ENCODE results near the gene RAPGEFL1. TPM values are rescaled to one million over a fixed set of nuclear protein-coding genes. Genes with fewer than 3 reads are reported as not detected.
A peak's percentile ranks its signal among the peaks of the same experiment; 100 is the strongest.

The RAPGEFL1 gene
- polyA plus RNA-seq, 4 donors: 24.5 to 121 (median 57.9) TPM

DNA sequence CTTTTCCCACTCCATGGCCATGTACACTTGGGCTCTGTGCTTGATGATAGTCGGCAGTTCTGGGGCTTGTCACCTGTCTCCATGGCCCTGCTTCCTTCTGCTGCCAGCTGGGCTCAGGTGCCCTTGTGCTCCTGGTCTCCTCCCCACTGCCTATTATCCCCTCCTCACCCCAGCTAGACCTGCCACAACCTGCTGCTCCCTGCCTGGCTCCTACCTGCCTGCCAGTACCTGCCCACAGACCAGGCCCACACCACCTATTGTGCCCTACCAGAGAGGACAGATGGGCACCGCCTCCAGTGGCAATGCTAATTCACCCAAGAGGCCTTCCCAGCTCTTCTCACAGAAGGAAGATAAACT, 538 bp upstream of the RAPGEFL1 start:
- H3K27ac ChIP-seq (ENCODE audit: low read depth in 1 of 3, low read length in 2 of 3): peak overlapping the region; percentile 93 to 98 (median 94)
- H3K9me3 ChIP-seq (ENCODE audit: control insufficient read depth in 2 of 2, insufficient read depth in 1 of 2, low read depth in 1 of 2, low read length in 1 of 2): no peaks in the 10 kb centered on the region
- DNase-seq: no peak
- WGBS, 3 donors: 55 to 73% (median 58%) methylated on average over 2 of the region's 2 CpGs
- no peak for FAIRE-seq
- H3K36me3 ChIP-seq (ENCODE audit: control insufficient read depth in 3 of 3, insufficient read depth in 2 of 3, low read depth in 1 of 3, low read length in 3 of 3): peaks cover 2 to 44% (median 10%) of the 10 kb centered on the region in 3 donors
- no peak overlapping the region for H3K4me3 ChIP-seq (ENCODE audit: low read depth in 1 of 3, low read length in 3 of 3)
- H3K27me3 ChIP-seq (ENCODE audit: control insufficient read depth in 3 of 3, insufficient read depth in 3 of 3, low read length in 3 of 3): no peaks in the 10 kb centered on the region
- peaks cover 6 to 50% (median 8%) of the 10 kb centered on the region in 3 donors for H3K4me1 ChIP-seq (ENCODE audit: control insufficient read depth in 3 of 3, insufficient read depth in 2 of 3, low read depth in 1 of 3, low read length in 2 of 3)

DNA sequence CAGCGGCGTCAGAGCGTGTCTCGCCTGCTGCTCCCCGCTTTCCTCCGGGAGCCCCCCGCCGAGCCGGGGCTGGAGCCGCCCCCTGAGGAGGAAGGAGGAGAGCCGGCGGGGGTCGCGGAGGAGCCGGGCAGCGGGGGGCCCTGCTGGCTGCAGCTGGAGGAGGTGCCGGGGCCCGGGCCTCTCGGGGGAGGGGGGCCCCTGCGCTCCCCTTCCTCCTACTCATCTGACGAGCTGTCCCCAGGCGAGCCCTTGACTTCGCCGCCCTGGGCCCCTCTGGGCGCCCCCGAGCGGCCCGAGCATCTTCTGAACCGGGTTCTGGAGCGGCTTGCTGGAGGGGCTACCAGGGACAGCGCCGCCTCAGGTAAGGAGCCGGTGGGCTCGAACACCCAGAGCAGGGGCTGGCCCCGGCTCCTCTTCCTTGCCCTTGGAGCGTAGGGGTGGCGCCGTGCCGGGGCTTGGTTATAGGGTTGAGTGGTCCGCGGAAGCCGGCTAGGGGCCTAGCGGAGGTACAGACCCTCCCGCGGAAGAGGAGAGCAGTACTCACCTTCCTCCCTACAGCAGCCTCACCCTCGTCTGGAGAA, 841 bp downstream of the RAPGEFL1 start:
- no peaks in the 10 kb centered on the region for H3K27me3 ChIP-seq (ENCODE audit: control insufficient read depth in 3 of 3, insufficient read depth in 3 of 3, low read length in 3 of 3)
- WGBS, 3 donors: 16 to 36% (median 25%) methylated on average over 15 to 46 of the region's 46 CpGs
- FAIRE-seq (no peak), DNase-seq (peak in 1 of 2 donors; percentile 51)
- H3K4me1 ChIP-seq (ENCODE audit: control insufficient read depth in 3 of 3, insufficient read depth in 2 of 3, low read depth in 1 of 3, low read length in 2 of 3): peaks cover 6 to 50% (median 8%) of the 10 kb centered on the region in 3 donors
- peak overlapping the region; percentile 60 to 95 (median 73) for H3K4me3 ChIP-seq (ENCODE audit: low read depth in 1 of 3, low read length in 3 of 3)
- no peaks in the 10 kb centered on the region for H3K9me3 ChIP-seq (ENCODE audit: control insufficient read depth in 2 of 2, insufficient read depth in 1 of 2, low read depth in 1 of 2, low read length in 1 of 2)
- H3K36me3 ChIP-seq (ENCODE audit: control insufficient read depth in 3 of 3, insufficient read depth in 2 of 3, low read depth in 1 of 3, low read length in 3 of 3): peaks cover 0 to 41% (median 3%) of the 10 kb centered on the region in 3 donors
- H3K27ac ChIP-seq (ENCODE audit: low read depth in 1 of 3, low read length in 2 of 3): peak overlapping the region; percentile 39 to 93 (median 93)

- peak overlapping the region; percentile 60 to 95 (median 73) for H3K4me3 ChIP-seq (ENCODE audit: low read depth in 1 of 3, low read length in 3 of 3)
- WGBS, 3 donors: 37 to 72% (median 55%) methylated on average over 7 of the region's 7 CpGs
- FAIRE-seq (no peak), DNase-seq (no peak)
- peaks cover 0 to 40% (median 3%) of the 10 kb centered on the region in 3 donors for H3K36me3 ChIP-seq (ENCODE audit: control insufficient read depth in 3 of 3, insufficient read depth in 2 of 3, low read depth in 1 of 3, low read length in 3 of 3)
- no peaks in the 10 kb centered on the region for H3K27me3 ChIP-seq (ENCODE audit: control insufficient read depth in 3 of 3, insufficient read depth in 3 of 3, low read length in 3 of 3)
- H3K4me1 ChIP-seq (ENCODE audit: control insufficient read depth in 3 of 3, insufficient read depth in 2 of 3, low read depth in 1 of 3, low read length in 2 of 3): peaks cover 6 to 50% (median 8%) of the 10 kb centered on the region in 3 donors
- peak overlapping the region; percentile 39 to 93 (median 93) for H3K27ac ChIP-seq (ENCODE audit: low read depth in 1 of 3, low read length in 2 of 3)
- no peaks in the 10 kb centered on the region for H3K9me3 ChIP-seq (ENCODE audit: control insufficient read depth in 2 of 2, insufficient read depth in 1 of 2, low read depth in 1 of 2, low read length in 1 of 2)
Measured at GRCh38 chr17:40178660-40179059, 1.4 kb downstream of the RAPGEFL1 start.

DNA sequence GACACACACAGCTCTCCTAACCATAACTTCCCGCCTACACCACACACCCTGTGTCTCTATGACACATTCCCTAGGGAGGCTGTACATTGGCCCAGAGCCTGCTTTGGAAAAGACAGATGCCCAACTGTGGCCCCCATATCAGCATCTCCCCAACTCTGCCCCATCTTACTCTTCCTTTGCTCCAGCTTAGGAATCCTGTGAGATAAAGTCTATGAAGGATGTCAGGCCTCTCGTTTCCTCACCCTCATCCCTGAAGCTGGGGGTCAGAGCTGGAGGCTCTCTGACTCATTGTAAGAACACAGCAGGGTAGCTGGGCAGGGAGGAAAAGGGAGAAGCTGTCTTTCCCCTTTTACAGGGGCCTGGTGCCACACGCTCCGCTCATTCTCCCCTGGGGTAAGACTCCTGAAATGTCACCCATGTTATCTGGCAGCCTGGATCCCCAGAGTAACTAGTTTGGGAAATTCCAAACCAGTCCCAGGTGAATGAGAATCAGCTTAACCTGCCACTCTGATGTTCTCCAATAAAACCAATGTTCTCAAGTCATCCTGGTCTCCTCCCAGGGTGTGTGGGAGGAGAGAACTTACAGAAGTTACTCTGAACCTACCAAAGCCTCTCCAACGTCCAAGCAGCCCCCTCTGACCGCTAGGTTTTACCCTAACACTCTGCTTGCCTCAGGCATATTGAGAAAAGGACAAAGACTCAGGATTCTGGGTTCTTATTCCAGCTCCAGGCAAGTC, 2.8 kb downstream of the RAPGEFL1 start:
- Histone ChIP-seq H3K4me3 (ENCODE audit: low read depth in 1 of 3, low read length in 3 of 3) (peak overlapping the region in 1 of 3 donors; percentile 95), H3K27me3 (ENCODE audit: control insufficient read depth in 3 of 3, insufficient read depth in 3 of 3, low read length in 3 of 3) (no peaks in the 10 kb centered on the region), H3K4me1 (ENCODE audit: control insufficient read depth in 3 of 3, insufficient read depth in 2 of 3, low read depth in 1 of 3, low read length in 2 of 3) (peaks cover 6 to 53% (median 11%) of the 10 kb centered on the region in 3 donors), H3K9me3 (ENCODE audit: control insufficient read depth in 2 of 2, insufficient read depth in 1 of 2, low read depth in 1 of 2, low read length in 1 of 2) (no peaks in the 10 kb centered on the region), H3K36me3 (ENCODE audit: control insufficient read depth in 3 of 3, insufficient read depth in 2 of 3, low read depth in 1 of 3, low read length in 3 of 3) (peaks cover 0 to 34% (median 0%) of the 10 kb centered on the region in 3 donors), H3K27ac (ENCODE audit: low read depth in 1 of 3, low read length in 2 of 3) (peak overlapping the region; percentile 84 to 93 (median 91))
- FAIRE-seq: no peak
- 30 to 59% (median 45%) methylated on average over 6 of the region's 6 CpGs for WGBS, 3 donors
- DNase-seq: peak; percentile 41 to 64

- Histone ChIP-seq H3K36me3 (ENCODE audit: control insufficient read depth in 3 of 3, insufficient read depth in 2 of 3, low read depth in 1 of 3, low read length in 3 of 3) (peaks cover 0 to 34% (median 0%) of the 10 kb centered on the region in 3 donors), H3K4me3 (ENCODE audit: low read depth in 1 of 3, low read length in 3 of 3) (peak overlapping the region in 1 of 3 donors; percentile 4), H3K27ac (ENCODE audit: low read depth in 1 of 3, low read length in 2 of 3) (peak overlapping the region; percentile 84 to 93 (median 91)), H3K27me3 (ENCODE audit: control insufficient read depth in 3 of 3, insufficient read depth in 3 of 3, low read length in 3 of 3) (no peaks in the 10 kb centered on the region), H3K9me3 (ENCODE audit: control insufficient read depth in 2 of 2, insufficient read depth in 1 of 2, low read depth in 1 of 2, low read length in 1 of 2) (no peaks in the 10 kb centered on the region), H3K4me1 (ENCODE audit: control insufficient read depth in 3 of 3, insufficient read depth in 2 of 3, low read depth in 1 of 3, low read length in 2 of 3) (peaks cover 6 to 52% (median 11%) of the 10 kb centered on the region in 3 donors)
- FAIRE-seq (no peak), DNase-seq (peak; percentile 88 to 97)
- 10 to 50% (median 25%) methylated on average over 5 of the region's 5 CpGs for WGBS, 3 donors
Measured at GRCh38 chr17:40180694-40181093, 3.4 kb downstream of the RAPGEFL1 start.

GRCh38 chr17:40181205-40181604, 3.9 kb downstream of the RAPGEFL1 start:
- no peak for FAIRE-seq
- Histone ChIP-seq H3K4me1 (ENCODE audit: control insufficient read depth in 3 of 3, insufficient read depth in 2 of 3, low read depth in 1 of 3, low read length in 2 of 3) (peaks cover 6 to 47% (median 8%) of the 10 kb centered on the region in 3 donors), H3K27me3 (ENCODE audit: control insufficient read depth in 3 of 3, insufficient read depth in 3 of 3, low read length in 3 of 3) (no peaks in the 10 kb centered on the region), H3K36me3 (ENCODE audit: control insufficient read depth in 3 of 3, insufficient read depth in 2 of 3, low read depth in 1 of 3, low read length in 3 of 3) (peaks cover 0 to 34% (median 0%) of the 10 kb centered on the region in 3 donors), H3K4me3 (ENCODE audit: low read depth in 1 of 3, low read length in 3 of 3) (peak overlapping the region in 1 of 3 donors; percentile 21), H3K9me3 (ENCODE audit: control insufficient read depth in 2 of 2, insufficient read depth in 1 of 2, low read depth in 1 of 2, low read length in 1 of 2) (no peaks in the 10 kb centered on the region), H3K27ac (ENCODE audit: low read depth in 1 of 3, low read length in 2 of 3) (peak overlapping the region; percentile 66 to 91 (median 84))
- DNase-seq: peak in 1 of 2 donors; percentile 43
- WGBS, 3 donors: 19 to 64% (median 39%) methylated on average over 8 of the region's 8 CpGs

DNA sequence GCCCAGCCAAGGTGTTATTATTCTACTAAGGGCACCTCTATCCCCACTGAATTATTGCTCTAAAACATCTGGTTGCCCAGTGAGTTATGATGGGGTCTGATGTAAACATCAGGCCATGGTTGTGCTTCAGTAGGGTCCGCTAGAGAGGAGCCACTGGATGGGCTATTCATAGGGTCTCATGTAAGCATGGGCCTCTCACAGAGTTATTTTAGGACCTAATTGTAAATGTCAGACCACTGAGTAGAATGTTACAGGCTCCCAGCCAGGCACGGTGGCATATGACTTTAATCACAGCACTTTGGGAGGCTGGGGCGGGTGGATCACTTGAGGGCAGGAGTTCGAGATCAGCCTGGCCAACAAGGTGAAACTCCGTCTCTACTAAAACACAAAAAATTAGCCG, 5.3 kb downstream of the RAPGEFL1 start:
- DNase-seq: no peak
- WGBS, 3 donors: 65 to 81% (median 66%) methylated on average over 6 of the region's 6 CpGs
- H3K4me3 ChIP-seq (ENCODE audit: low read depth in 1 of 3, low read length in 3 of 3): no peak overlapping the region
- H3K36me3 ChIP-seq (ENCODE audit: control insufficient read depth in 3 of 3, insufficient read depth in 2 of 3, low read depth in 1 of 3, low read length in 3 of 3): peaks cover 0 to 31% (median 0%) of the 10 kb centered on the region in 3 donors
- no peaks in the 10 kb centered on the region for H3K27me3 ChIP-seq (ENCODE audit: control insufficient read depth in 3 of 3, insufficient read depth in 3 of 3, low read length in 3 of 3)
- H3K27ac ChIP-seq (ENCODE audit: low read depth in 1 of 3, low read length in 2 of 3): no peak overlapping the region
- H3K4me1 ChIP-seq (ENCODE audit: control insufficient read depth in 3 of 3, insufficient read depth in 2 of 3, low read depth in 1 of 3, low read length in 2 of 3): peaks cover 0 to 38% (median 3%) of the 10 kb centered on the region in 3 donors
- FAIRE-seq: no peak
- H3K9me3 ChIP-seq (ENCODE audit: control insufficient read depth in 2 of 2, insufficient read depth in 1 of 2, low read depth in 1 of 2, low read length in 1 of 2): no peaks in the 10 kb centered on the region

- no peak overlapping the region for H3K4me3 ChIP-seq (ENCODE audit: low read depth in 1 of 3, low read length in 3 of 3)
- peaks cover 0 to 44% (median 0%) of the 10 kb centered on the region in 3 donors for H3K36me3 ChIP-seq (ENCODE audit: control insufficient read depth in 3 of 3, insufficient read depth in 2 of 3, low read depth in 1 of 3, low read length in 3 of 3)
- FAIRE-seq: no peak
- peaks cover 2 to 6% (median 3%) of the 10 kb centered on the region in 3 donors for H3K4me1 ChIP-seq (ENCODE audit: control insufficient read depth in 3 of 3, insufficient read depth in 2 of 3, low read depth in 1 of 3, low read length in 2 of 3)
- H3K9me3 ChIP-seq (ENCODE audit: control insufficient read depth in 2 of 2, insufficient read depth in 1 of 2, low read depth in 1 of 2, low read length in 1 of 2): no peaks in the 10 kb centered on the region
- H3K27me3 ChIP-seq (ENCODE audit: control insufficient read depth in 3 of 3, insufficient read depth in 3 of 3, low read length in 3 of 3): no peaks in the 10 kb centered on the region
- no peak overlapping the region for H3K27ac ChIP-seq (ENCODE audit: low read depth in 1 of 3, low read length in 2 of 3)
- 91 to 96% (median 95%) methylated on average over 3 of the region's 3 CpGs for WGBS, 3 donors
- DNase-seq: no peak
Measured at GRCh38 chr17:40187238-40187637, 10.0 kb downstream of the RAPGEFL1 start.
